IPS-NIHi11 (cell line): ENCODE data around the gene C1orf210.

Experiments
- DNase-seq: peaks from one replicate; pipeline ENCODE4 v3.0.0; 2012; ENCODE audit warnings: mixed read lengths, low spot score

The C1orf210 gene

DNA sequence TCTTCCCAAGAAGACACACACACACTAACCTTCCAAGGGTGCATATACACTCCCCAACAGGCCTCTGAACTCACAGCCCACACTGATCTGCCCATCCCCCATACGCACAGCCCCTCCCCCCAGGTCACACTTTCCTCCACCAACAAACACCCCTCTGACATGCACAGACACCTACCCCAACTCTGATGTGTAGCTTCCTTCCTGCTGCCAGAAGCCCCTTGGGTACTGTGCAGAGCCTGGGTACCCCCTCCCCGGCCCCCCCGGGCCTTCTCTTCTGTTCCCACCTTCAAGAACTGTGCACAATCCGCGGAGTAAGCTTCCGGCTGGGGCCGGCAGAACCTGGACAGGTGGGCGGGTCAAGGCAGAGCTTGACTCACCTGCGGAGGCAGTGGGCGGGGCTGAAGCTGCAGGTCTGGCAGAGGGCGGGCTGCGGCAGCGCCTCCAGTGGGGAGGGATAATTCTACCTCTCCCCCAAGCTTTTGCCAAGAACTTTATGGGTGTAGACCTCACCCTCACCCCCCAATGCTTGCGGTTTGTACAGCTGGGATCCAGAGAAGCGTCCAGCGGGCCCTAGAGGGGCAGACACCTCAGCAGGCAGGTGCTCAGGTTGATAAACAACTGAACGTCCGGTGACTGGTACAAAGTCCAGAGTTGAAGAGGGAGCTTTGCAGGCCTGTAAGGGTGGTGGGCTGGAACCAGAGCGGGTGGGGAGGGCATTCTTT, at the start of gene C1orf210:
Gene C1orf210, minus strand, starts transcription at position 313 of the 722 bp plus-strand sequence. CDS start 2,311 bp downstream, outside the sequence.
- peak; percentile 97 for DNase-seq

DNA sequence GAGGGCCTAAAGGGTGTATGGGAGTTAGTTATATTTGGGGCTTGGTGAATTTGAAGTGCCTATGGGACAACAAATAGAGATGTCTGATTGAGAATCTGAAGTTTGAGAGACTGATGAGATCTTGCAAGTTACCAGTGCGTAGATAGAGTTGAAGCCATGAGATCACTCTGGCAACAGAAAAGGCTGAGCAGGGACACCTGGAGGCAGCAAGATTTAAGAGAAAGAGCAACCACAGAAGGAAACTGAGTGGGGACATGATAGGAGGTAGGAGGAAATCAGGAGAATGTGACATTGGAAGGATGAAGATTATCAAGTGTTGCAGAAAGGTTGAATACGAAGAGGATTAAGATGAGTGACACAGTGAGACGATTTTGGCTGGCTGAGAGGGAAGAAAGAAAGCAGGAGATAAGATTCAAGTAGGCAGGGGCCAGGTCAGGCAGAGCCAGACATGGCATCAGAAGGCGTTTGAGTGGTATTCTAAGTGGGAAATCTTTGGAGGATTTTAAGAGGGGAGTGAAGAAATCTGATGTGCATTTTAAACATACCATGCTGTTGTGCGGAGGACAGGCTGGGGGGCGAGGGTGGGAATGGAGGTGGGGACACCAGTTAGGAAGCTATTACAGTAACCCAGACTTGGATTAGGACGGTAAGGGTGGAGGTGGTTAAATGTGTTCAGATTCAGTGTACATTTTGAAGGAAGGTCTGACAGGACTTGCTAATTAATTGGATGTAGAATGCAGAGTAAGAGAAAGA, 49.2 kb upstream of the C1orf210 start:
- DNase-seq: no peak

DNA sequence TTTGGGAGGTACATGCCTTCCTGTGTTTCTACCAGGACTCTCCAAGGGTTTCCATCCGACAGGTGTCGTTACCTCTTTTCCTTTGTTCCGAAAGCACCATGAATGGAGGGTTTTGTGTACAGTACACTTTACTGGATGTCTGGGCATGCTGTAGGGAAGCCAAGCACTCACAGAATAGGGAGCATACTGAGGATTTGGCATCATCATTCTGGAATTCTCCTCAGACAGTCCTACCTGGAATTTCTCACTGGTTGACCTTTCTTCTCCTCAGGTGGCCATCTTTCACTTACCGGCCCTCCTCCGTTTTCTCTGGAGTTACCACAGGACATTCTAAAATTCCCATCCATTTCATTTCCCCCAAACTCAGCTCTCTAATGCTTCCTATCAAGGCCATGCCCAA, 46.3 kb upstream of the C1orf210 start:
- no peak for DNase-seq

DNA sequence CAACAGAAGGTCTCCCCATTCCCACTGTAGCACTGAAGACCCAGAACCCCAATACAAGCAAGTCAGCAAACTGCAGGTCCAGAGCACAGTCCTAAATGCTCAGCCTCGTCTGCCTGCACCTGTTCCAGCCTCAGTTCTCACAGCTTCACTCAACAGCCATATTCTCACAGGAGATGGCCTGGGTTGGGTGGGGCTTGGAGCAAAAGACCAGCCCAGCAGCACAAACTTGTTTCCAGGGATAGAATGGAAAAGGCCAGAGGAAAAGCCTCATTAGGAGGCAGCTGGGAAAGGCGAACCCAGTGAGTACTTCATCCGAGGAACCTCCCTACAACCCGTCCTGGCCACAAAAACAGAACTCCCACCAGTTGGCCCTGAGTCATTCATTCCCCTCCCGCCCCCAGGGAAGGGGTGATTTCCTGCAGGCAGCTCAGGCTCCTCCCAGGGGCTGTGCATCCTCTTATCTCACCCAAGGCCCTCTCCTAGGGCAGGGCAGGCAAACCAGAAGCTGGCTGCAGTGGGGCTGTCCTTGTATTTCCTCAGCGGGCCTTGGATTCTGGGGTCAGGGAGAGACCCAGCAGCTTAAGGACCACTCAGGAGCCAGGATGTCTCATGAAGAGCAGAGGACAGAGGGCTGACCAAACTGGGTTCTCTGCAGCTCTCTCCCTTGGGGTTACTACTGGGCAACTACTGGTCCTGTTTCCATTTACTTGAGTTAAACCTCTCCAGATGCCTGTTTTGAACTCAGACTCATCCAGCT, 44.8 kb upstream of the C1orf210 start:
- DNase-seq: peak; percentile 58

DNA sequence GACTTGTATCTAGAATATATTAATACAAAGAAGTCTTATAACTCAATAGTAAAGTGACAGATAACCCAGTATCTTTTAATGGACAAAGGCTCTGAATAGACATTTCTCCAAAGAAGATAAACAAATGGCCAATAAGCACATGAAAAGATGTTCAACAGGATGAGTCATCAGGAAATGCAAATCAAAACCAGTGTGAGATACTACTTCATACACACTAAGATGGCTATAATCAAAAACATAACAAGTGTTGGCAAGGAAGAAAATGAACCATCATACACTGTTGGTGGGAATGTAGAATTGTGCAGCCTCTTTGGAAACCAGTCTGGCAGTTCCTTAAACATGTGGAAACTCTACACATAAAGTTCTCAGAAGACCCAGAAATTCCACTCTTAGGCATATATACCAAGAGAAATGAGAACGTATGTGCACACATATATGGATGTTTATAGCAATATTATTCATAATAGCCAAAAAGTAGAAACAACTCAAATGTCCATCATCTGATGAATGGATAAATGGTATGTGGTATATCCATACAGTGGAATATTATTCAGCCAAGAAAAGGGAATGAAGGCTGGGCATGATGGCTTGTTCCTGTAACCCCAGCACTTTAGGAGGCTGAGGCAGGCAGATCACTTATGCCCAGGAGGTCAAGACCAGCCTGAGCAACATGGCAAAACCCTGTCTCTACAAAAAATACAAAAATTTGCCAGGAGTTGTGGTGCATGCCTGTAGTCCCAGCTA, 42.3 kb upstream of the C1orf210 start:
- DNase-seq: no peak

DNA sequence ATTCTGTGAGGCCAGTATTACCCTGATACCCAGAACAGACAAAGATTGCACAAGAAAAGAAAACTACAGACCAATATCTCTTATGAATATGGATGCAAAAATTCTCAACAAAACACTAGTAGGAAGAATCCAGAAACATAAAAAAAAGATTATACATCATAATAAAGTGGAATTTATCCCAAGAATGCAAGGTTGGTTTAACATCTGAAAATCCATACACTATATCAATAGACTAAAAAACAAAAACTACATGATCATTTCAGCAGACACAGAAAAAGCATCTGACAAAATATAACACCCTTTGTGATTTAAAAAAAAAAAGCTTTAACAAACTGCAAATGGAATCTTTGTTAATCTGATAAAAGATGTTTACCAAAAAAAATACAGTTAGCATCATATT, 40.0 kb upstream of the C1orf210 start:
- no peak for DNase-seq

DNA sequence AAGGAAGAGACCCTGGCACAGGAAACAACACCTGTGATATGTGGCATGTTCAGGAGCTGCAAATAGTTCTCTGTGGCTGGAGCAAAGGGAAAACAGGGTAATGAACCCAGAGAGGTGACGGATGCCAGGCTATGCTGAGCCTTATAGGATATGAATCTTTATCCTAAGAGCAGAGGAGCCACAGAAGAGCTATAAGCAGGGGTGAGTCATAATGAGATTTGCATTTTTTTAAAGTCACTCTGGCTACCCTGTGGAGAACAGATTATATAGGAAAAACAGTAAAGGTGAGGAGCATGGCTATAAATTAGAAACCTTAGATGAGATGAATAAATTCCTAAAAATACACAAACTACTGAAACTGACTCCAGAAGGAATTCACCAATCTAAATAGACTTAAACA, 39.4 kb upstream of the C1orf210 start:
- no peak for DNase-seq

DNA sequence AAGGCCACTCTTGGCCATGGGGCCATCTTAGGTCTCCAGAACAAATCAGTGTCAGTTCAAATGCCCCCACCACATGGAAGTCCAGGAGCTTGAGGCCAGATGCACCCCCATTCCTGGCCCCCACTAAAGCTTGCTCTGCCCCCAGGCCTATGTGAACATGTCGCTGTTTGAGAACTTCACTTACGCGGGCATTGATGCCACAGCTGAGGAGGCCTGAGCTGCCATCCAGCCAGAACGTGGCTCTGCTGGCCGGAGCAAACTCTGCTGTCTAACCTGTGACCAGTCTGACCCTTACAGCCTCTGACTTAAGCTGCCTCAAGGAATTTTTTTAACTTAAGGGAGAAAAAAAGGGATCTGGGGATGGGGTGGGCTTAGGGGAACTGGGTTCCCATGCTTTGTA, 37.1 kb upstream of the C1orf210 start:
- no peak for DNase-seq

DNA sequence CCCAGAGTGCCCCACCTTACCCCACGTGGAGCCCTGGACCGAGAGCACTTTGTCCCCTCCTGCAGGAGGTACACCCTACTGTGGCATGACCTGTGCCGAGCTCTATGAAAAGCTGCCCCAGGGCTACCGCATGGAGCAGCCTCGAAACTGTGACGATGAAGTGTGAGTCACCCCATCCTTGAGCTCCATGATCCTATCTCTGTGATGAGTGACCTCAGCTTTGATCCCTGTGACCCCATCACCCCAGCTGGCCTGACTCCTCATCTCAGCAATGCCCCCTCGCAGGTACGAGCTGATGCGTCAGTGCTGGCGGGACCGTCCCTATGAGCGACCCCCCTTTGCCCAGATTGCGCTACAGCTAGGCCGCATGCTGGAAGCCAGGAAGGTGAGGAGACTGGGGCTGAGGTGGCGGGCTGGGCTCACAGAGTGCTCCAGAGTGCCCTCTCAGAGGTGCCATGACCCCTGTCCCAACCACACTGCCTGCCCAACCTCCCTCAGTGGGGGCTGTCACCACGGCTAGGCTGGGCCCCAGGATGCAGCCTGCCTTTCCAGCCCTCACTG, 36.0 kb upstream of the C1orf210 start:
- DNase-seq: no peak

DNA sequence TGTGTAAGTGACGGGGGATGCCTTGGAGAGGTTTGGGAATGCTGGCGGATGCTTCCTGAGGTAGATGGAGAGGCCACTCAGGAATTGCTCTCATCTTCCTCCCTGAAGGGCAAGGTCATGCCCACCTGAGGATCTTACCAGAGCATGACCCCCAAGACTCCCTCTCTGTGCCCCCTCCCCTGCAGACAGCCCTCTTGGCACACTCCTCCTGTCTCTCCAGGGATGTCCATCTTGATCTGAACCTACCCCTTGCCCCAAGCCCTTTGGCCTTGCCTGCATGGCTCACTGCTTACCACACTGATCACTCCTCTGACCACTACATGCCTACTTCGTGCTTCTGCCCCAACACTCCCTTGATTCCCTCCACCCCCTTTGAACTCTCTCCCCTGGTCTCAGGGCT, 34.4 kb upstream of the C1orf210 start:
- no peak for DNase-seq

DNA sequence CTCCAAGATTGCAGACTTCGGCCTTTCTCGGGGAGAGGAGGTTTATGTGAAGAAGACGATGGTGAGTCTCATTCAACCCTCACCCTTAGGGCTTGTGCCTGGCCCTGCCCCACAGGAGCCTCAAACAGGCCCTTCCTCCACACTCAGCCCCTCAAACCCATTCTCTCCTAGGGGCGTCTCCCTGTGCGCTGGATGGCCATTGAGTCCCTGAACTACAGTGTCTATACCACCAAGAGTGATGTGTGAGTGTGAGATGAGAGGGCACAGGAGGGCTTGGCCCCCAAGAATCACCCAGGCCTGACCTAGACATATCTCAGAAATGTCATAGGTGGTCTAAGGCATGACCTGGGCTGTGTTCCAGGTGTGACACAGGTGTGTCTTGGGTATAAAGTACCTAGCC, 33.9 kb upstream of the C1orf210 start:
- no peak for DNase-seq

DNA sequence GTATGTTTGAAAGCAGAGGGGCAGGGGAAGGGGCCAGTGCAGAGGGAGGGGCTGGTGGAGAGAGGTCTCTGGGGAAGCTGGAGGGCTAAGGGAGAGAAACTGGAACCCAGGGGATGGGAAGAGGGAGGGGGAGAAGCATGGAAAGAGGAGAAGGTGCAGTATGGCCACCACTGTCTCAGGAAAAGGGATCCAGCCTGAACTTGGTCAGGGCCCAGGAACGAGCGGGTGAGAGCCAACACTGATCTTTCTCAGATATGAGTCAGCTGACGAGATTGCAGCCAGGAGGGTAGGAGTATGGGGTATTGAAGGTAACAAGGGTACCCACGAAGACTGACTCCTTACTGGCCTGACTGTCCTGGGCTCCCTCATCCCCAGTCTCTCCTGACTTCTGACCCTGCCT, 33.5 kb upstream of the C1orf210 start:
- no peak for DNase-seq

DNA sequence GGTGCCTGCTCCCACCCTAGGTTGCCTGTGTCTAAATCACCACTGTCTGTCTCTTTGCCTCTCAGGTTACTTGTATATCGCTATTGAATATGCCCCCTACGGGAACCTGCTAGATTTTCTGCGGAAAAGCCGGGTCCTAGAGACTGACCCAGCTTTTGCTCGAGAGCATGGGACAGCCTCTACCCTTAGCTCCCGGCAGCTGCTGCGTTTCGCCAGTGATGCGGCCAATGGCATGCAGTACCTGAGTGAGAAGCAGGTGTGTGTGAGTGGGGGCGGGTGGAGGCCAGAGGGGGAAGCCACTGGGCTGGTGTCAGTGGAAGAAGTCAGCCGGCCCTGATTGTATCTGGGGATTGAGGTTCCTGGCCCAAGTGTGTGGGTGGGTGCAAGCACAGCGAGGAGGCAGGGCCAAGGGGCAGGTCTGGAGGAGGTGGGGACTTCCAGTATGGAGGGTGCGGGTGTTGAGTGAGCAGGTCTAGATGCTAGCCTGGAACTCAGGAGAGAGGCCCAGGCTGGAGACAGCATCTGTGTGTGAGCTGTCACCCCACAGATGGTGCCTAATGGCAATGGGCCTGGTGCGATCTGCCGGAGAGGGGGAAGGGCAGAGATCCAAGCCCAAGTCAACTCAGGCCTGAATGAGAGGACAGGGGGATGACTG, 32.6 kb upstream of the C1orf210 start:
- no peak for DNase-seq

DNA sequence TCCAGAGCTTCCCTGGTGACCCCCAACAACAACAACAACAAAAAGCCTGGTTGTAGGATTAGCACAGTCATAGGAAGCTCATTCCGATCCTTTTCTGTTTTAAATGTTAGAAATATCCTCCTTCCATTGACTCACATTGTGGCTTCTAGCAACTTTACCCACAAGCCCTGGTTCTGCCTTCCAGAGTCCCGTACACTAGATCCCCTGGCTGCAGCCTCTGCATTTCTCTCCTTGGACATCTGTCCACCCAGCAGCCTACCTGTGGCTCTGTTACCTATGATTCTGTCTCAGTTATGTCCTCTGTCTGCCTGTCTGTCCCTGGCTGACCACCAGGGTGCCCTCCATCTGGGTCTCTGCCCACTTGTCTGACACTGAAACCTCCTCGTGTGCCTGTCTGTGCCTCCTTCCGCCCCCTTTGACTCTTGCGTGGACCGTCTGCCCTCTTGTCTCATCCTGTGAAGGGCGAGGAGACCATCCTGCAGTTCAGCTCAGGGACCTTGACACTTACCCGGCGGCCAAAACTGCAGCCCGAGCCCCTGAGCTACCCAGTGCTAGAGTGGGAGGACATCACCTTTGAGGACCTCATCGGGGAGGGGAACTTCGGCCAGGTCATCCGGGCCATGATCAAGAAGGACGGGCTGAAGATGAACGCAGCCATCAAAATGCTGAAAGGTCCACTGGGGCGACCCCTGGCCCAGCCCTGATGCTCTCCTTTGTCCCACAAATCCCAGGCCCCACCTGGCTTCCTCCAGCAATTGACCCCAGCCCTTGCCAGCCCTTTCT, 31.5 kb upstream of the C1orf210 start:
- peak; percentile 58 for DNase-seq

DNA sequence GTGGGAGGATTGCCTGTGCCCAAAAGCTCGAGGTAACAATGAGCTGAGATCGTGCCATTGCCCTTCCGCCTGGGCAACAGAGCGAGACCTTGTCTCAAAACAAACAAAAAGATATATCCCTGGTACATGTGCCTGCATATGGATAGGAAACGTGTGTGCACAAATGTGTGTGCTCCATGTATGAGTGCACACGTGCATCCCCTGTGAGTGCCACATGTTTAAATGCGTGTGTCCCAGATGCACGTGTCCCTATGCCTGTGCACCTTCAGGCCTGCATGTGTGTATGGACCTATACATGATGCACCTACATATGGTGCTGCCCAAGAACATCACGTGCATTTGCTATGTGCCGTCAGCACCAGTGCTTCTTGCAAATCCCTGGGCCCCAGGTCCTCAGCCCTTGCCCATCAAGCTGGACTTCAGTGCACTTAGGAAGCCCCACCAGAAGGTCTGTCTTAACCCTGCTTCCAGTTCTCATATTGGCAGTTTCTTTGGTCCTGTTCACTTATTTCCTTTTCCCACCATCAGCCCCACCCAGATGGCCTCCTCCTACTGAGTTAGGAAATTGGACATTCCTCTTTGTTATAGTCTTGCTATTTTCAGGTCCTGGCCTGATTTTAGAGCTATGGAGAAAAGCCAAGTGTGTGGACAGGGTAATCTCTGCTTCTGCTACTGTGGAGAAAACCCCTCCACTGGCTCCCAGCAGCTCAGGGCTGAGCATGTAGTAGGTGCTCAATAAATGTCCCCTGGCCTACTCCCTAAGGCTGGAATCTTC, 30.8 kb upstream of the C1orf210 start:
- no peak for DNase-seq

DNA sequence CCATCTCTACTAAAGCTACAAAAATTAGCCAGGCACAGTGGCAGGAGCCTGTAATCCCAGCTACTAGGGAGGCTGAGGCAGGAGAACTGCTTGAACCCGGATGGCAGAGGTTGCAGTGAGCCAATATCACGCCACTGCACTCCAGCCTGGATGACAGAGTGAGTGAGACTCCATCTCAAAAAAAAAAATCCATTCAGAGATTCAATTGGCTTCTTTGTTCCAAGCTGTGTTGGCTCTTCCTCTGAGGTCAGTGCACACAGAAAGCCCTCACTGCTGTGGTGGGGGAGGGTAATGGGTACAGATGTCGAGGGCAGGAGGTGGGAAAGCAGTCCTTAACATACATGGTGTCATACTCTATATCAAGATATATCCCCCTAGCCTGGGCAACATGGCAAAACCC, 30.1 kb upstream of the C1orf210 start:
- no peak for DNase-seq

DNA sequence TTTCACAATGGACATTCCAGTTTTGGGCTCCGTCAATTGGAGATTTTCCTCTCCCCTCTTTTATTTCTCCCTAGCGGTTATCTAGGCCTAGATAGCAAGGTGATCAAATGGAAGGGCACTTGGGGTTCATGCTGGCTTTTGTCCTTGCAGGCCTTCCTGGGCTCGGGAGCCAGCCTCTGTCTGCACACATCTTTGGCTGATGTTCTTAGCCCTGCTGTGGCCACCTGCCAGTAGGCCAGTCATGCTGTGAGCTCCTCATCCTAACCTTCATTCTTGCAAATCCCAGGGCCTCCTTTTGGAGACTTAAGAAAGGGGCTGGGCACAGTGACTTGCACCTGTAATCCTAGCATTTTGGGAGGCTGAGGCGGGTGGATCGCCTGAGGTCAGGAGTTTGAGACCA, 28.9 kb upstream of the C1orf210 start:
- DNase-seq: no peak

DNA sequence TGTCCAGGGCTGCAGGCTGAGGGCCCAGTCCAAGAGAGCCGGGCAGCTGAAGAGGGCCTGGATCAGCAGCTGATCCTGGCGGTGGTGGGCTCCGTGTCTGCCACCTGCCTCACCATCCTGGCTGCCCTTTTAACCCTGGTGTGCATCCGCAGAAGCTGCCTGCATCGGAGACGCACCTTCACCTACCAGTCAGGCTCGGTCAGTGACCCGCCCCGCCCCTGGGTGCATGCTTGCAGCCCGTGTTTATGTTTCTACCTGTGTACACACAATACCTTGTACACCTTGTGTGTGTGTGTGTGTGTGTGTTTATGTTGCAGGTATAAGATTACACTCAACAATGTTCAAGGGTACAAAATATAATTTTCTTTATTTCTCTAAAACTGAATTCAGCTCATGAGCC, 28.4 kb upstream of the C1orf210 start:
- DNase-seq: no peak

DNA sequence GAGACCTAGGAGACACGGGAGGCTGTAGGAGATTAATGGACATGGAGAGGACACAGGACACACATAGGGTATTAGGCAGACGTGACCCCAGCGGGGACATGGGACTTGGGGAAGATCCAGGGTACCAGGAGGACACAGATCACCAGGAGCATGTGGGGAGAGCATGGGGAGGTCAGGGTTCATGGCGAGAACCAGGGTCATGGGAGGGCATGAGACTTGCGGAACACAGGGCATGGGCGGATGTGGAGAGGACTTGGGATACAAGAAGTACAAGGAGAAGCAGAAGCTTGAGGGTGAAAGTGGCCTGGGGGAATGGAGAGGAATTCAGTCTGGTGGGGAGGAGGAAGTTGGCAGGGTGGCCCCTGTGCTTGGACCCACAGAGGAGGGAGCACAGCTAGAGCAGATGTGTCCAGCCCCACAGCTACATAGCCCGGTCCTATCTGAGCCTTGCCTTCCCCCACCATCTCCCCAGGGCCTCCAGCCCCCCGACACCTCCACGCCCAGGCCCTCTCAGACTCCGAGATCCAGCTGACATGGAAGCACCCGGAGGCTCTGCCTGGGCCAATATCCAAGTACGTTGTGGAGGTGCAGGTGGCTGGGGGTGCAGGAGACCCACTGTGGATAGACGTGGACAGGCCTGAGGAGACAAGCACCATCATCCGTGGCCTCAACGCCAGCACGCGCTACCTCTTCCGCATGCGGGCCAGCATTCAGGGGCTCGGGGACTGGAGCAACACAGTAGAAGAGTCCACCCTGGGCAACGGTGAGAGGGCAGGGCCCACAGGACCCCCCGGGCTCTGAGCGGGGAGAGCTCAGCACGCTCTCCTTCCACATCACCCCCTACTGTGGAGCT, 27.5 kb upstream of the C1orf210 start:
- no peak for DNase-seq
